T-helper 2 cell treated with Interferon-gamma antibody and Interleukin-4, amounts not matched to agents 100 ng/mL and 5 ng/mL, for 36 hours (primary cell): ENCODE data around the gene LRRC36. TPM values are rescaled to one million over a fixed set of nuclear protein-coding genes. Genes with fewer than 3 reads are reported as not detected.

Experiments used
- intact Hi-C: fragments of 100-400 bp; cut with micrococcal nuclease; formaldehyde crosslinking; loops from one replicate; pipeline ENCODE4 v1.15.1; 2023
- total RNA-seq: library from RNA; stranded (reverse); gene quantifications from 2 replicates; pipeline ENCODE4 v1.2.3, GENCODE V29; 2022

The LRRC36 gene
- total RNA-seq, 1 donor from 2014 or later = not detected

DNA sequence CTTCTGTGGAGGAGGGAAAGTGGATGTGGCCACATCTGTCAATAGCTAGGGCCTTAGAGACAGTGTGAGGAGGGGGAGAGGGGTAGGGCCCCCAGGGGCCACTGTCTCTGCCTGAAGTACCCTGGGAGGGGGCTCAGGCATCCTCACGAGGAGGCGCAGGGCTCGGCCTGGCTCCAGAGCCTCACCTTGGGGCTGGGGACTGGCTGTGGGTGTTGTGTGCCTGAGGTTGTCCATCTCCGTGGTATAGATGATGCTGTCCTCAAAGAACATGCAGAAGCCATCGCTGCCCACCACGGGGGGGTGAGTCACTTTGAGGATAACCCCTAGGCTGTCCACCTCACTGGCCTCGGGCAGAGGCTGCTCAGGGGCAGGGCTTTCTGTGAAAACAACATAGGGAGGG, 35.2 kb upstream of the LRRC36 start:
- intact Hi-C loops = no loop called here

- intact Hi-C loops = no loop called here
These were observed 32.4 kb upstream of the LRRC36 start for GRCh38 chr16:67294171-67294757.

- intact Hi-C loops = no loop called here
These were observed 31.7 kb upstream of the LRRC36 start for GRCh38 chr16:67294938-67295361.

DNA sequence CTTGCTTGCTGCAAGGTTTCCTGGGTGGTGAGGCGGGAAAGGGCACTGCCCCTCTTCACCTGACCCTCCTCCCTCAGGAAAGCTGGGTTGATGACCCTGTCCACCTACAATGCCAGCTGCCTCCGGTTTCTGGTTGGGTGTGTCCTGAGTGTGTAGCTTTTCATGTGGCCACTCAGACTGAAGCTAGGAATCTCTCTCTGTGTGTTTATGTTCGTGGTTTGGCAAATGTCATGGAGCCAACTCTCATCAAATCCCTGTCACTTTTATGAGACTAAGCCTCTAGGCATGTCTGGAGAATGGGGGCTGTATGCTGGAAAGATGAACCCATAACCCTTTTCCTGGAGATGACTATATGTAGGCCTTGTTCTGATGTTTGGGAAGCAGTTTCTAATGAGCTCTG, 30.2 kb upstream of the LRRC36 start:
- intact Hi-C loops = no loop called here

DNA sequence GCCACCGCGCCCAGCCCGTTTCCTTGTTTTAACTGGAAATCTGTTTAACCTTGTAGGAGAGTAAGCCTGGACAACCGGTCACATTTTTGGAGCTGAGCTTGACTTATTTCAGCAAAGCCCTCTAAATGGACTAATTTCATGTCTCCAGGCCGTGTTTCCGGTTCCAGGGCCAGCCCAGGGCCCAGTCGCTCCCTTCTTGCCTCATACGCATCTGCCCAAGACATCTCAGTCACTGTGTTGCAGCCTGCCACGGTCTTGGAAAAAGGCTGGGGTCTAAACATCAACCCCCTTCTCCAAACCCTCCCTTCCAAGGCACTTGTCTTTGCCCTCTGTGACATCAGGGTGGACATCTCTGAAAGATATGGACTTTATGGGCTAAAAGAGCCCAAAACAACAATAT, 28.3 kb upstream of the LRRC36 start:
- intact Hi-C loops = no loop called here

GRCh38 chr16:67299269-67299668, 27.3 kb upstream of the LRRC36 start:
- intact Hi-C loops = no loop called here

DNA sequence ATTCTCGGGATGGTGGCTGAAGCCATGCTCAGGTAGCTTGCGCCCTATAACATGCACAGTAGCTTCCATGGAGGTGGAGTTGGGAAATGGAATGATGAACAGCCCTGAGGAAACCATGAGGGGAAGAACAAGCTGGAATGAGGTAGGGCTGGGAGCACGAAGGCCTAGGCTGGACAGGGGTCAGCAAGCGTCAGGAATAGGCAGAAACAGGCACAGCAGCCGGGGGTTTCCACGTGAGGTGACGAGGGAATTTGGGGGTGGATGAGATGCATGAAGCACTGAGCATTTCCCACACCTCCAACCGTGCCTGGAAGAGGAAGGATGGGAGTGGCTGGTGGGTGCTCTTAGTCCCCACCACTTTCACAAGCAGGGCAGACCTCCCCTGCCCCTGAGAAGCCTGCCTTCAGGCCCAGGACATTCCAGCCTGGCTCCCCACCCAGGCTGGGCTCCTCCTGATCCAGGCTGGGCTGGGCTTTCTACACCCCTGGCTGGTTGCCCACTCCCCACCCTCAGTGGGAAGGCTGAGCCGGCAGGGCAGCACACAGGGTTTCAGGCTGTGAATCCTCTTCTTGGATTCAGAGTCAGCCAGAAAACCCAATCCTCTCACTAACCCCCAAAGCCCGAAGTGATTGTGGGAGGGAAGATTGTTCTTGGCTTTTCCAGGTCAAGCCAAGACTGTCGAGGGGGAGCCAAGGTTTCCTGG, 25.4 kb upstream of the LRRC36 start:
- intact Hi-C loops = no loop called here

GRCh38 chr16:67302076-67302475, 24.5 kb upstream of the LRRC36 start:
- intact Hi-C loops = no loop called here

DNA sequence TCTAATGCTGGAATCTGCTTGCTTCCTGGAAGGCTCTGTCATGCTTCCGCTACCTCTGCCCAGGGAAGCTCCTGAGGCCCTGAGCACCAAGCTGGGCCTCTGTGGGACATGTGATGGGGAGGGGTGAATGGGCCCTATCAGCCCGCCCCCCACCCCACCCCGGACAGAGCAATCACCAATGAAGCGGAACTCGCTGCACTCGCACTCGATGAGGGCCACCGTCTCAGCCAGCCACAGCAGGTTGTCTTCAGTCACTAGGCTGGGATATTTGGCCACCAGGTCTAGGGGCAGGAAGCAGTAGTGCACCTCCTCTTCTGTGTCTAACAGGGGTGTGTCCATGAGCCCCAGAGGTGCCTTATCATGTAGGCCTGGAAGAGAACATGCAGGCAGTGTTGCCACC, 23.6 kb upstream of the LRRC36 start:
- intact Hi-C loops = no loop called here

- intact Hi-C loops = no loop called here
These were observed 22.6 kb upstream of the LRRC36 start for GRCh38 chr16:67304020-67304419.

- intact Hi-C loops = no loop called here
These were observed 21.2 kb upstream of the LRRC36 start for GRCh38 chr16:67305216-67306071.

DNA sequence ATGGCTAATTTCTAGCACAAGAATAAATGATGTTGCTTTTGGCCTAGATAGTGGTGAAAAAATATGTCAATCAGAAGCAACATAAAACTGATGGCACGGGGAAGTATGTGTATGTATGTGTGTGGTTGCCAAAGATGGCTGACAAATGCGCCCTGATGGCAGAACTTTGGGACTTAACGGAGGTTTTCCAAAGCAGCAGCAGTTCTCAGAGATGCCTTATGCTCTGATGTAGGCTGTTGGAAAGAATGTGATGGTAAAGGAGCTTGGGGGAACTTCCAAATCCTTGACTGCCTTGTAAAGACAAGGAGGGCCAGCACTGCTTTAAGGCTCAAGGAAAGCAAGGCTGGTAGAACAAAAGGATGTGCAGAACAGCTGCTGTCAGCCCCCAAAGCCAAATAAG, 16.1 kb upstream of the LRRC36 start:
- intact Hi-C loops = no loop called here

- intact Hi-C loops = loop anchor here (1.0 kb wide), 1 partner anchor 33 kb away; the partner anchor contains the start of gene PLEKHG4
These were observed 14.8 kb upstream of the LRRC36 start for GRCh38 chr16:67311607-67312488.

DNA sequence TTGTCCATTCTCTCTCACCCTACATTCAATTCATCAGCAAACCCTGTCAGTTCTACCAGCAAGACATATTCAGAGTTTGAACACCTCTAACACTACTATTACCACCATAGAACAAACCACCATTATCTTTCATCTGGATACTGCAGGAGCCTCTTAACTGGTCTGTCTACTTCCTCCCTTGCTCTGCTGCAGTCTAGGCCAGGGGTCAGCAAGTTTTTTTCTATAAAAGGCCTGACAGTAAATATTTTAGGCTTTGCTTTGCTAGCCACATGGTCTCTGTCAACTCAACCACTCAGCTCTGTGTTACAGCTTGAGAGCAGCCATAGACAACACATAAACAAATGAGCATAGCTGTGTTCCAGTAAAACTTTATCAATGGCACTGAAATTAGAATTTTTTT, 13.9 kb upstream of the LRRC36 start:
- intact Hi-C loops = no loop called here

GRCh38 chr16:67317853-67318252, 8.8 kb upstream of the LRRC36 start:
- intact Hi-C loops = no loop called here

GRCh38 chr16:67326115-67326471, 522 bp upstream of the LRRC36 start:
- intact Hi-C loops = no loop called here

- intact Hi-C loops = no loop called here
These were observed 1.1 kb downstream of the LRRC36 start for GRCh38 chr16:67327743-67328142.

DNA sequence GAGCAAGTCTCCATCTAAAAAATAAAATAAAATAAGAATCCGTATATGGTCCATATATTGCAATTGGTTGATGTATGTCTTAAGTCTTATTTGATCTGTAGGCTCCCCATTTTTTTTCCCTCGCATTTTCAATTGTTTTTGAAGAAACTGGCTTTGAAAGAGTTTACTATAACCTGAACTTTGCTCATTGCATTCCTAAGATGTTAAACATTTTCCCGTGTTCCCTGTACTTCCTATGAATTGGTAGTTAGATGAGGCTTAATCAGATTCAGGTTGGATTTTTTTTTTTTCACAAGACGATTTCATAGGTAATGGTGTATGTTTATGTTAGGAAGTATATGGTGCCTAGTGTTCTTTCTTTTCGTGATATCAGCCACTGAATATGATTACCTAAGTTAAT, 3.3 kb downstream of the LRRC36 start:
- intact Hi-C loops = no loop called here

DNA sequence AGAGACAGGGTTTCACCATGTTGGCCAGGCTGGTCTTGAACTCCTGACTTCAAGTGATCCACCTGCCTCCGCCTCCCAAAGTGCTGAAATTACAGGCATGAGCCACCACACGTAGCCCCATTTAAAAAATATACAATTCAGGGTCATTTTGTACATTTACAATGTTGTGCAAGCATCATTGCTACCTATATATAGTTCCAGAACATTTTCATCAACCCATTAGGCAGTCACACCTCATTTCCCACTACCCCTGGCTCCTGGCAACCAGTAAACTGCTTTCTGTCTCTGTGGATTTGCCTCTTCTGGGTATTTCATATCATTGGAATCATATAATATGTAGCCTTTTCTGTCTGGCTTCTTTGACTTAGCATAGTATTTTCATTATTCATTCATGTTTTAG, 6.7 kb downstream of the LRRC36 start:
- intact Hi-C loops = no loop called here

- intact Hi-C loops = no loop called here
These were observed 9.5 kb downstream of the LRRC36 start for GRCh38 chr16:67336116-67336515.

- intact Hi-C loops = no loop called here
These were observed 10.0 kb downstream of the LRRC36 start for GRCh38 chr16:67336648-67337047.
